GM18517 (cell line): ENCODE results near the gene ZNF420.
"Not testable (repeated sequence)": the region's sequence is repeated elsewhere in the genome, so short reads cannot be mapped to it uniquely, and the experiment has no call there.

ENCODE experiments used
- ATAC-seq: cut with Tn5 transposase; IDR thresholded peaks from one replicate; pipeline ENCODE4 v1.9.1; 2021; ENCODE audit warnings: mild to moderate bottlenecking, moderate library complexity; ENCODE audit not compliant: unreplicated experiment

ZNF420 gene

GRCh38 chr19:37077934-37078716 is at the start of gene ZNF420:
Gene ZNF420 (plus strand): TSS chr19:37078433. CDS start chr19:37089119, 10,686 bp downstream.
- peak; percentile 86 for ATAC-seq

DNA sequence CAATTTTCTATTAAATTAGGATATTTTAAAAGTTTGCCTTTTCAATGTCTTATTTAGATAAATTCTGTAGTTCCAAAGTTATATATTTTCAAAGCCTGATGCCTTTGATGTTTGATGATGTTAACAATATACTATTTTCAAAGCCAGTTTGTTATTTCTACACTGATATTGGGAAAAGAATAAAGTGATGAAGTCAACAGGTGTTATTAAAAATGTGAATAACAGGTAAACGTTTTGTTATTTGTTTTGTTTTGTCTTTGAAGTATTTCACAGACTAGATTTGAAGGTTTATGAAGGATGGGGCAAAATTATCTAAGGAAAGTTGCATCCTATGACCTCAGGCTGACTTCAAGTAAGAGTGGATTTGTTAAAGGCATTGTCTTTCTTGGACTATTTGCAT is 33.1 kb upstream of the ZNF420 start:
- no peak for ATAC-seq

DNA sequence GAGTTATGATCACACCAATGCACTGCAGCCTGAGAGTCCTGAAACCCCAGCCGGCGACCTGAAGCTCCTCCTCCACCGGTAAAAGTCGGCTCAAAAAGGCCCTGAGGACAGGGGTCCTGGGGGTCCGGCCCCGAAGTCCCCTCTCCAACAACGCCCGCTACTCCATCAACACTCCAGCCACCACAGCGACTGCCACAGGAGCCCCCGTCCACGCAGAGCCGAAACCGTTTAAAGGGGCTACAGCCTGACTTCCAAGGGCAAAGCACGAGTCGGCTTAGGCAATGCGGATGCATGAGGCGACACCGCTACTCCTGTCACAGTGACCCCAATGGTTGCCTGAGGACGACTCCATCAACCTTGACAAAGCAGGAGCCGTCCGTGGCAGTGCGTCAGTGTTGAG is 22.9 kb upstream of the ZNF420 start:
- ATAC-seq: no peak

DNA sequence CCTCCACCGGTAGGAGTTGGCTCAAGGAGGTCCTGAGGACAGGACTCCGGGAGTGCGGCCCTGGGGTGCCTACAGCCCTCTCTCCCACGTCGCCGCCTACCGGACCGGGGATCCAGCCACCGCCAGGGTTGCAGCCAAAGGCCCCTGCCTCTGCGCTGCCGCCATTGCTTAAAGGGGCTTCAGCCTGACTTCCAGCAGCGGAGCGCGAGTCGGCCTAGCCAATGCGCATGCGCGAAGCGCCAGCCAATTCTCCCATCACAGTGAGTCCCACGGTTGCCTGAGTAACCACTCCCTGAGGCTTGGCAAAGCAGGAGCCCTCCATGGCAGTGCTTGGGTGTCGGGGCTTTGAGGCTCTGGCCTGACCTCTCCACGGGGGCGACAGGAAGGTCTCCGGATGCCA is 21.5 kb upstream of the ZNF420 start:
- ATAC-seq: no peak

- no peak for ATAC-seq
Observed at GRCh38 chr19:37059142-37059541, 19.1 kb upstream of the ZNF420 start.

- ATAC-seq: not testable (repeated sequence)
Observed at GRCh38 chr19:37064886-37065285, 13.3 kb upstream of the ZNF420 start.

- ATAC-seq: no peak
Observed at GRCh38 chr19:37074111-37074510, 4.1 kb upstream of the ZNF420 start.

DNA sequence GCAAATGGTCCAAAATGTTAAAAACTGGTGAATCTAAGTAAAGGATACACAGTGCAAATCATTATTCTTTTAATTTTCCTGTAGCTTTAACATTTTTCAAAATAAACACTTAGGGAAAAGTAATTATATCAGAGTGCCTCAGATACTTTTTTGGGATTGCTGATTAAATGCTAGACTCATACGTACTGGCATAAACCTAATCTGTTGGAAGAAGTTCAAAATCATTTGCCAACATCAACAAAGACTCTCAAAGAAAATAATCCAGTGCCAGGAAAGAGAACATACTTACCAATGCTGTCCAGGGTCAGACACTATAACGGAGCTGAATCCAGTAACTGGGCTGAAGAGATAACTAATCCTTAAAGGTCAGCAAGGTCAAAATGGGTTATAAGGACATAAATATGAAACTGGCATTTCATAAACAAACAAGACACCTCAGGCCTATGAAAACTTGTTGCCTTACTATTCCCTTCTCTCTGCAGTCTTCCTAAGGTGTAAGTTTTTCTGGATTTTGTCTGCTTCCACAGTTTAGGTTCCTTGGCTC is 3.3 kb upstream of the ZNF420 start:
- ATAC-seq: no peak

GRCh38 chr19:37076524-37076923 is 1.7 kb upstream of the ZNF420 start:
- not testable (repeated sequence) for ATAC-seq

GRCh38 chr19:37077501-37077933 is 716 bp upstream of the ZNF420 start:
- ATAC-seq: no peak

DNA sequence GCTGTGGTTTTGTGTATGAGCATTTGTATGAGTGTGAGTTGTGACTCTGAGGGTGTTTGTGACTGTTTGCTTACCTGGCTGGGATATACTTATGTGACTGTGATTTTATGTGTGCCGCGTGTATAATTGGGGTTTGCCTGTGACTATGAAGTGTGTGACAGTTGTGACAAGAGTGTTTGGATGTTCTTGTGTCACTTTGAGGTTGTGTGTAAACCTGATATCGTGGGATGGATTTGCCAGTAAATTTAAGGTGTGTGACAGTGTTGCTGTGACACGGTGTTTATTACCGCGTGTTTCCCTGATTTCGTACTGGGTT is 442 bp downstream of the ZNF420 start:
- ATAC-seq: no peak

GRCh38 chr19:37079238-37079637 is 1.0 kb downstream of the ZNF420 start:
- no peak for ATAC-seq

DNA sequence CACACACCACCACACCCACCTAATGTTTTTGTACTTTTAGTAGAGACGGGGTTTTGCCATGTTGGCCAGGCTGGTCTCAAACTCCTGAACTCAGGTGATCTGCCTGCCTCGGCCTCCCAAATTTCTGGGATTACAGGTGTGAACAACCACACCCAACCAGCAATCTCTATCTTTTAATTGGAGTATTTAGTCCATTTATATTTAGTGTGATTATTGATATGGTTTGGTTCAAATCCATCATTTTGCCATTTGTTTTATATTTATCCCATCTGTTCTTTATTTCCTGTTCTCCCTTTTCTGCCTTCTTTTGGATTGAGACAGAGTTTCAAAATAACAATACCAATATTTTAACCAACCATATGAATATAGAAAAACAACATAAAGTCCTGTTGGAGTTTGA is 4.1 kb downstream of the ZNF420 start:
- no peak for ATAC-seq

GRCh38 chr19:37087110-37087509 is 8.9 kb downstream of the ZNF420 start:
- ATAC-seq: no peak

DNA sequence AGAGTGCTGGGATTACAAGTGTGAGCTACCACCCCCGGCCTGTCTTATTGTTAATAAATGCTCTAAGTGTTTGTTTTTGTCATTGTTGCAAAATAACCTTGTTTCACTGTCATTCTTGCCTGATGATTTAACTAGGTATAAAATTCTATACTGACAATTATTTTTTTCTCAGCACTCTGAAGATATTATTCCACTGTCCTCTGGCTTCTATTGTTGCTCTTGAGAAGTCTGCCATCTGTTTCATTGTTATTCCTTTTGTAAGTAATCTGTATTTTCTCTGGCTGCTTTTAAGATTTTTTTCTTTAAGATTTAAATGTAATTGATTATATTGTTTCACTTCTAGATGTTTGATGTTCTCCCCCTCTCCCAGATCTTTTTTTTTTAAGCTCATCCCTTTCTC is 17.6 kb downstream of the ZNF420 start:
- ATAC-seq: no peak

DNA sequence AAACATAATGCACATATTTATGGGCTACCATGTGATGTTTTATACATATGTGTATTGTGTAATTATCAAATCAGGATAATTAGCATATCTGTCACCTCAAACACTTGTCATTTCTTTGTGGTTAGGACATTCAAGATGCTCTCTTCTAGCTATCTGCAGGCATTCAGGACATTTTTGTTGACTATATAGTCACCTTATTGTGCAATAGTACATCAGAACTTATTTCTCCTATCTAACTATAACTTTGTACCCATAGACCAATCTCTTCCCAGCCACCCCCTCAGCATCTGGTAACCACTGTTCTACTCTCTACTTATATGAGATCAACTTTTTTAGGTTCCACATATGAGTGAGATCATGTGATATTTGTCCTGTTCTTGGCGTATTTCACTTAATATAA is 20.3 kb downstream of the ZNF420 start:
- ATAC-seq: no peak

DNA sequence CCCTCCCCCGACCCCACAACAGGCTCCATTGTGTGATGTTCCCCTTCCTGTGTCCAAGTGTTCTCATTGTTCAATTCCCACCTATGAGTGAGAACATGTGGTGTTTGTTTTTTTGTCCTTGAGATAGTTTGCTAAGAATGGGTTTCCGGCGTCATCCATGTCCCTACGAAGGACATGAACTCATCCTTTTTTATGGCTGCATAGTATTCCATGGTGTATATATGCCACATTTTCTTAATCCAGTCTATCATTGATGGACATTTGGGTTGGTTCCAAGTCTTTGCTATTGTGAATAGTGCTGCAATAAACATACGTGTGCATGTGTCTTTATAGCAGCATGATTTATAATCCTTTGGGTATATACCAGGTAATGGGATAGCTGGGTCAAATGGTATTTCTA is 25.9 kb downstream of the ZNF420 start:
- ATAC-seq: not testable (repeated sequence)

DNA sequence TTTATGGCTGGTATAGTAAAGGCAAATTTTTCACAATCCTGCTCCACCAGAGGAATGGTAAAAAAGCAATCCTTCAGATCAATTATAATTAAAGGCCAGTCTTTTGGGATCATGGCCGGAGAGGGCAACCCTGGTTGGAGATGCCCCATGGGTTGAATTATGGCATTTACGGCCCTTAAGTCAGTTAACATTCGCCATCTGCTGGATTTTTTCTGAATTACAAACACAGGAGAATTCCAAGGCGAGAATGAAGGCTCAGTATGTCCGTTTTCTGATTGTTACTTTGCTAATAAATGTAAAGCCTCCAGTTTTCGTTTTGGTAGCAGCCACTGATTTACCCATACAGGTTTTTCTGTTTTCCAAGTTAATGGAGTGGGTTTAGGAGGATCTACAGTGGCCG is 33.5 kb downstream of the ZNF420 start:
- not testable (repeated sequence) for ATAC-seq

GRCh38 chr19:37114001-37114400 is 35.8 kb downstream of the ZNF420 start:
- ATAC-seq: no peak

- ATAC-seq: not testable (repeated sequence)
Observed at GRCh38 chr19:37122093-37122492, 43.9 kb downstream of the ZNF420 start.

GRCh38 chr19:37127999-37128820 is 50.0 kb downstream of the ZNF420 start:
- no peak for ATAC-seq

DNA sequence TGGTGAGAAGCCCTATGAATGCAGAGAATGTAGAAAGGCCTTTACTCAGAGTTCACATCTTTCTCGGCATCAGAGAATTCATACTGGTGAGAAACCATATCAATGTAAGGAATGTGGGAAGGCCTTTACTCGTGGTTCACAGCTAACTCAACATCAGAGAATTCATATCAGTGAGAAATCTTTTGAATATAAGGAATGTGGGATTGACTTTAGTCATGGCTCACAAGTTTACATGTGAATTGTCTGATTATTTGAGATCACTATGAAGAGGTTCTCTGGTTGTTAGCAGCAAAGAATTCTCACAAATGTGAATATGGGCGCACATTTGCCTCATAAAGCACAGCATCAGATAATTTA is 50.6 kb downstream of the ZNF420 start:
- ATAC-seq: no peak
